Smooth muscle cell of the brain vasculature (primary cell): Measurements from ENCODE around the gene CD164L2.

Experiments used
- DNase-seq: peaks from one replicate; pipeline ENCODE4 v3.0.0-alpha.2; 2012; ENCODE audit warnings: low read depth, low spot score

CD164L2 gene

DNA sequence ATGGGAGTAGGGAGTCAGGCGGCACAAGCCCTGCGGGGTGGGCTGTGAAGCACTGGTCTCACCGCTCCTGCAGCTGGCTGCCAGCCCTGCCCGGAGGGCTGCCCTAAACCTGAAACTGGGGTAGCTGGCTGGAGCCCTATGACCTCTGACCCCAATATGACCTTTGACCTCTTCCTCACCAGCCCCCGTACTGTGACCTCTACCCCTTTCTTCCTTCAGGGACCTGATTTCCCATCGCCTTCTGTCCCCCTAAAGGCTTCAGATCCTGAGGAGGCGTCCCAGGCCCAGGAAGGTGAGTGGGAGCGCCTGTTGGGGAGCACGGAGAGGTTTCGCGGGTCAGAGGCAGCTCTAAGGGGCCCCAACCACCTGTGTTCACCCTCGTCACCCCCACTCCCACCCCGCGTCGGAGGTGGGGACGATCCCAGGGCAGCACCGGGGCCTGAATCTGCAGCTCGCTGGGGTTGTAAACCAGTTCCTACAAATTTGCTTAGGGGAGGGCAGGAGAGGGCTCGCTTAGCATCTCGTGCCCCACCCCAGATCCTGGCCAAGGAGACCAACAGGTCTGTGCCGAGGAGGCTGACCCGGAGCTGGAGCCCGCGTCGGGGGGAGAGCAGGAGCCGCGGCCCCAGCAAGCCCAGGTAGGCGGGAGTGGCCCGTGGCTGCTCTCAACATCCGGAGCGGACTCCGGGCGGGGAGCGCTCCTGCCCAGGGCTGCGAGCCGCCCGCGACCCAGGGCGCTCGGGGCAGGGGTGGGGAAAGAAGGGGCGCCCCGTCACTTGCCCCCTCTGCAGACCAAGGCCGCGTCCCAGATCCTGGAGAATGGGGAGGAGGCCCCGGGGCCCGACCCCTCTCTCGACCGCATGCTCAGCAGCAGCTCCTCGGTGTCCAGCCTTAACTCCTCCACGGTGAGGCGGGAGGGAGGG is 34.0 kb downstream of the CD164L2 start:
- DNase-seq = no peak

DNA sequence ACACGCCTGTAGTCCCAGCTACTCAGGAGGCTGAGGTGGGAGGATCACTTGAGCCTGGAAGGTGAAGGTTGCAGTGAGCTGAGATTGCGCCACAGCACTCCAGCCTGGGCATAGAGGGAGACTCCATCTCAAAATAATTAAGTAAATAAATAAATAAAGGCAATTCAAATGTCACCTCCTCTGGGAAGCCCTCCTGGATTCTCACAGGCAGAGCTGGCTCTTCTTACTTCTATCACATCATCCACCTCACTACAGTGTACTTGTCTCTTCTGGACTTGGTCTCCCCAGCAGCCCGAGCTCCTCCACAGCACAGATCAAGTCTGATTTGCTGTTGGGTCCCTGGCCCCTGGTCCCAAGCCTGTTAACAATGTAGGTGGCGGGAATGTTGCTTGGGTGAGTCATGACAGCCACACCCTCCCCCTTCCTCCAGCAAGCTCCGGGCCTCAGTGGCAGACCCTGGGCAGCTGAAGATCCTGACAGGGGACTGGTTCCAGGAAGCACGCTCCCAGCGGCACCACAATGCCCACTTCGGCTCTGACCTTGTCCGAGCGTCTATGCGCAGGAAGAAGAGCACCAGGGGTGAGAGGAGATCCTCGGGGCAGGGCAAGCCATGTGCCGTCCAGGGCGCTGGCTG is 36.0 kb downstream of the CD164L2 start:
- no peak for DNase-seq

DNA sequence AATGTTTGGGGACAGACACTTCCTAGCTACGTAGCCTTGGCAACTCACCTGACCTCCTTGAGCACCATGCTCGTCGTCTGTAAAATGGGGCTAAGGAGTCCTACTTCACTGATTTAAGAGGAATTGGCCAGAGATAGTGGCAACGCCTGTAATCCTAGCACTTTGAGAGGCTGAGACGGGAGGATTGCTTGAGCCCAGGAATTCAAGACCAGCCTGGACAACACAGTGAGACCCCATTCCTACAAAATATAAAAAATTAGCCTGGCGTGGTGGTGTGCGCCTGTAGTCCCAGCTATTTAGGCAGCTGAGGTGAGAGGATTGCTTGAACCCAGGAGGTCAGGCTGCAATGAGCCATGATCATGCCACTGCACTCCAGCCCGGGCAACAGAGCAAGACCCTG is 36.8 kb downstream of the CD164L2 start:
- no peak for DNase-seq

DNA sequence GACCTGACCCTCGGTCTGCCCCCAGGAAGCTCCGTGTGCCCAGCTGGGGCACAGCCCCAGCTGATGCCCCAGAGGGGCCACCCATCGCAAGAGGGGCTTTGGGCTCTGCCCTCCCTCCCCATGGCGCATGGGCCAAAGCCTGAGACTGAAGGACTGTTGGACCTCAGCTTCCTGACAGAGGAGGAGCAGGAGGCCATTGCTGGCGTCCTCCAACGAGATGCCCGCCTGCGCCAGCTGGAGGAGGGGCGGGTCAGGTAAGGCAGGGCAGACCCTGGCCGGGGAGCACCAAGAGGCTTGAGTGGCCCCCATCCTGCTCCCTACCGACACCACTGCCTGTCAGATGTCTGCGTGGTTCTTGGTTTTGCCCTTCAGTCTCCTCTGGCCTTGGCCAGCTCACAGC is 37.9 kb downstream of the CD164L2 start:
- no peak for DNase-seq

DNA sequence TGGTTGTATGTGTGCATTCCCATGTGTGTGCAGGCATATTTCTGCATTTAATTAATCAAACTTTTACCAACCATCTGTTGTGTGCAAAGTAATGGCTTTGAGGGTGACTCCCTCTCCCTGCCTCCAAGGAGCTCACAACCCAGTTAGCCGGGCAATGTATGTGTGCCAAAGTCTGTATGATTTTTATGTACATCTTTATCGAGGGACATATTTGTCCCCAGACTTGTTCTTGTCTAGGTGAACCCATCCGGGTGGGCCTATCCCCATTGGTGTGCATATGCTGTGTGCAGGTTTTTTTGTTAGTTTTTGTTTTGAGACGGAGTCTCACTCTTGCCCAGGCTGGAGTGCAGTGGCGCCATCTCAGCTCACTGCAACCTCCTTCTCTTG is 39.5 kb downstream of the CD164L2 start:
- DNase-seq = no peak

DNA sequence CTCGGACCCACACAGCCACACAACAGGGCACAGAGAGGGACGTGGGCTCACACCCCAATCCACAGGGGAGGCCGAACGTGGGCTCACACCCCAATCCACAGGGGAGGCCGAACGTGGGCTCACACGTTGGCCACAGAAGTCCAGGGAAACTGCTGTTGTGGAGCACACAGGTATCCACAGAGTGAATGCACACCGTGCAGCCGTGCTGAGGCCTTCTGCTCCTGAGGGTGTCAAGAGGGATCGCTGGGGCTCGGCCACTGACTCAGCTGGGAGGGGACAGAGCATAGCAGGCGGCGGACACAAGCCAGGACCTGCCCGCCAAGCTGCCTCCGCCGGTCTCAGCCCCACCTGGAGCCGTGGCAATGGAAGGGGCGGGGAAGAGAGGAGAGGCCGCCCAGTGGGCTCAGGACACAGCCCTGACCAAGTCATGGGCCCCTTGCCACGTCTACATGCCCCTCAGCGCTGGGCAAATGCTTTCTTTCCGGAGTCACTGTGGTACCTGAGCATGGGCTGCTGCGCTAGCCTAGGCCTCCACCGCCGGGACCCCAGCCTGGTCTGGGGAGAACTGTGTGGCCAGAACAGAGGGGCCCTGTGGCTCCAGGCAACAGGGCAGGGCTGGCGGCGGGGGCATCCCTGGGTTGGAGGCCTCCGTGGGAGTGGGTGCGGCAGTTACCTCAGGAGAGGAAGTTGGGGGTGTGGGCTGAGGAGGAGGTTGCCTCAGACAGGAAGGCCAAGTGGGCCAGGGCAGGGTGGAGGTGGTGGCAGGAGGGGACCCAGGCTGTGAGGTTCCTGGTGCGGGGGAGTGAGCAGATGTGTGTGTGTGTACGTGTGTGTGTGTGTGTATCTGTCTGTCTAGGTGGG is 40.1 kb downstream of the CD164L2 start:
- DNase-seq = no peak

DNA sequence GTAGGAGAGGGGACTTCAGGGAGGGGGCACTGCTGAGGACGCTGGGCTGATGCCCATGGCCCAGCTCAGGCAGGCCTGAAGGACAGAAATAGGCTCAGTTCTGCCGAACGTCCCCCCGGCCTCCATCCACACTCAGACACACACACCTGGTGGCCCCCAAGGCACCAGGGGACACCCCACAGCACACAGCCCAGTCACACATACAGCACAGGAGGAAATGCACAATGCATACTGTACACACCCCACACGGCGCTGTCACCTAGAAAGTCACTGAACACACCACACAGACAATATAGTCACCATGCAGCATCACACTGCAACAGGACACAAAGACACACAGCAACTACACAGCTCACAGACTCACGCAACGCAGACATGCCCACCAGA is 40.7 kb downstream of the CD164L2 start:
- no peak for DNase-seq

DNA sequence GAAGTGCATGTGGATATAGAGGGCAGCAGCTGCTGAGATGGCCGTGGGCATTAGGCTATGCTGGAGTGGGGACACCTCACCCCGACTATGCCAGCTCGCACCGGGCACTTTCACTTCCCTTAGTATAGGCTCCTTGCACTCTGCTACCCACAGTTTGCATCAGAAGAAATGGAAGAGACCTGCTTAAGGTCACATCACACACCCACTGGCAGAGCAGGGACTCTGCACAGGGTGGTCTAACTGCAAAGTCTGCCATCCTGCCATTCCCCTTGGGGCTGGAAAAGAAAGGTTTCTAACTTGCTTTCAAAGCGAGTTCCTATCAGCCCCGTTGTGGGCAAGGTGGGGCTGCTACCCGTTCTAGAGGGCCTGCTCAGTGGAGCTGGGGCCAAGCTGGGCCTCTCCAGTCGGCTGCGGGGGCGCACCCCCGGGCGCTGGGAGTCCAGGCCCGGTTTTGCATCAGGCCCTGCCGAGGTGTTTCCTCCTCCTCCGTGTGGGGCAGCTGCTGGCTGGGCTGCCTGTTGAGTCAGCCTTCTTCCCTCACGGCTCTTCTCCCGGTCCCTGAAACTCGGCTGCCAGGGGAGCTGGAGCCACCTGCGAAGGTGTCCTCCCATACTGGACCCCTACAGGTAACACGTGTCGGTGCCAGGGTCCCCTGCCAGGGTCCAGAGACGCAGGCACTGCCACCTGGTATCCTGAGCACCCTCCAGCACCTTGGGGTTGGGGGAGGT is 41.4 kb downstream of the CD164L2 start, which contains the start of gene SYTL1:
Gene SYTL1 (plus strand): TSS at position 498 of the 728 bp plus-strand sequence. CDS start 3,313 bp downstream, outside the sequence.
- DNase-seq = no peak

DNA sequence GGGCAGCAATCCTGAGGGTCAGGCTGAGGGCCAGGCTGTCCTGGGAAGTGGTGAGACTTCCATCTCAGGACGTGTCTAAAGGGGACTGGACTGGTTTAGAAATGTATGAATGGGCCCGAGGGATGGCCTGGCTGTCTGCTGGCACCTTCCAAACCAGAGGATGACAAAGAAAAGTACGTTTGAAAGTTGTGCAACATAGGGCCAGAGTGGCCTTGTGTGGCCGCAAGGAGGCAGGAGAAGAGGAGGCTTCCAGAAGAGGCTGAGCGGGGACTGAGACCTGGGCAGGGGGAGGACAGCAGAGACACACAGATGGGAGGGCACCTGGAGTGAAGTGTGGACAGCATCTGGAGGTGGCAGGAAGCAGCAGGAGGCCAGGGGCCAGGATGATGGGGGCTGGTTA is 43.9 kb downstream of the CD164L2 start:
- DNase-seq = no peak

DNA sequence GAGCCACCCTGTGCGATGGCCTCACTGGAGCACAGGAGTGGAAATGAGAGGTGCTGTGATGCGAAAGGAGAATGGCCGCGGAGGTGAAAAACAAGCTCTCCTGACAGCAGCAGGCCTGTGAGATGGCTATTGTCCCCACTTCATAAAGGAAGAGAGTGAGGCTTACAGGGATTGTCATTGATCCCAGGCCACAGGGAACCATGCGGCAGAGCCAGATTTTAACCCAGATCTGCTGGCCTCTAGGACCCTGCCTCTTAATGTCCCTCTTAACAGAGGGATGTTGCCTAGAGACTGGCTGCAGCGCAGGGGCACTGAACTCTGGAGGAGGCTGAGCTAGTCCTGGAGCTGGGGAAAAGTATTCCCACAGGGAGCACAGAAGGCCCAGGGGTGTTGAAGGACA is 44.4 kb downstream of the CD164L2 start:
- no peak for DNase-seq

DNA sequence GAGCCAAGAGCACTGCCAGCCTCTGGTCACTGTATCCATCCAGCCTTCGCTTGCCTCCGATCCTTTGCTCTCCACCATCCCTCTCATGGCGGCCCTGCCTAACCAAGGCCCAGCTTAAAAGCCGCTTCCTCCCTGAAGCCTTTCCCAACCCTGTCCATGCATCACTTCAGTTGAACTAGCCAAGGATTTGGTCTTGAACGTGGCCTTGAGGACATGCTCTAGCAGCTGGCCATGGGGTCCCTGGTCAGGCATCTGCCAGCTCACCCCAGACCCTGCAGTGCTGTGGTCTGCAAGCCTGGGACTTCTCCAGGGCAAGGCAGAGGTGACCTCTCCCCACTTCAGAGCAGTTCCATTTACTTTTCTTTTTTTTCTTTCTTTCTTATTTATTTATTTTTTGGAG is 46.4 kb downstream of the CD164L2 start:
- DNase-seq = no peak

DNA sequence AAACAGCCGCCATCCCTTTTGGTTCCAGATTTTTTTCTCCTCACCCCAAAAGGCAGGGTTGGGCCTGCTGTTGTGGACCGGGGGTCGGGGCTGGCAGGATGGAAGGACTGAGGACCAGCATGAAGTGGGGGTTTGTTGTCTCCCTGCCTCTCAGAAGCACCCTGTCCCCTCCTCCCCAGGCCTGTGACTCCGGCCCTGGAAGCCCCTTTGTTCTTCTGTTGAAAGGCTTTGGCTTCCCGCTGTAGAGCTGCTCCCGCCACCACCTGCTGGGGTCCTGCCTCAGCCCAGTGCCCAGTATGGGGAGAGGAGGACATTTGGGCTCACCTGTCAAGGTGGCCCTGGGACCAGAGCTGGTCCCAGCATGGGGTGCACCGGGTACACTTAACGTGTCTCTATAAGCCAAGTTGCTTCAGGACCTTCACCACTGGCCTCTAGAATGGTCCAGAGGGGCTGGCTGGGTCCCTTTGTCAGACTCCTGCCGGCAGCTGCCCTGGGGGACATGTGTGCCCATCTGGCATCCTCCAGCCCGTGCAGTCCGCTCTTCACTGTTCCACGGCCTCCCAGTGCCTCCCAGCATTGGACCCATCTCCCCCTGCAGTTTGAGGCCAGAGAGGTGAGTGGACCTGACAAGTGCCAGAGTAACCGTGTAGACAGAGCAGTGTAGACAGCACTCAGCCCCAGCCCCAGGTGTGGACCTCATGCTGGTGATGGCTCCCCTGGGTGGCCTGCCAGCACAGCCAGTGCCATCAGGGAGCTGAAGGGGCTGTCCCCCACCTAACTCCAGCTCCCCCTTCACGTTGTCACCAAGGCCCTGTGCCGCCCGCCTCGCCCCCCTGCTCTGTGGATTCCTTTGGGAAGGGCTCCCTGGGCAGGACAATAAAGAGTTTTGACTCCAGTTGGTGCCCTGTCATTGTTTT is 47.4 kb downstream of the CD164L2 start:
- no peak for DNase-seq

DNA sequence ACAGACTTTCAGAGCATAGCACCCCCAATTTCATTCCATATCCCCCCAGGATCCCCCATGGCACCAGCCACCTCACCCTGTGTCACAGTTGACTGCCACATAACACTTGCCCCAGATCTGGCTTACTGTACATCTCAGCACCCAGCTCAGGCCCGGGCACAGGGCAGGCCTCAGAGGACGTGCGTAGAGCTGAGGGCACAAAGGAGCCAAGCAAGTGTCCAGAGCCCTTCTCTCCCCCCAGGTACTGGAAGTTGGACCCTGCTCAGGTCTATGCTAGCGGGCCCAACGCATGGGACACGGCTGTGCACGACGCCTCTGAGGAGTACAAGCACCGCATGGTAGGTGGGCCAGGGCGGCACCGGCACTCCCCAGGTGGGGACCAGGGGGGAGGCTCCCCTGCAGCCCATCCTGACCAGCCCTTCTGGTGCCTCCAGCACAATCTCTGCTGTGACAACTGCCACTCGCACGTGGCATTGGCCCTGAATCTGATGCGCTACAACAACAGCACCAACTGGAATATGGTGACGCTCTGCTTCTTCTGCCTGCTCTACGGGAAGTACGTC is 49.3 kb downstream of the CD164L2 start:
- DNase-seq = no peak

DNA sequence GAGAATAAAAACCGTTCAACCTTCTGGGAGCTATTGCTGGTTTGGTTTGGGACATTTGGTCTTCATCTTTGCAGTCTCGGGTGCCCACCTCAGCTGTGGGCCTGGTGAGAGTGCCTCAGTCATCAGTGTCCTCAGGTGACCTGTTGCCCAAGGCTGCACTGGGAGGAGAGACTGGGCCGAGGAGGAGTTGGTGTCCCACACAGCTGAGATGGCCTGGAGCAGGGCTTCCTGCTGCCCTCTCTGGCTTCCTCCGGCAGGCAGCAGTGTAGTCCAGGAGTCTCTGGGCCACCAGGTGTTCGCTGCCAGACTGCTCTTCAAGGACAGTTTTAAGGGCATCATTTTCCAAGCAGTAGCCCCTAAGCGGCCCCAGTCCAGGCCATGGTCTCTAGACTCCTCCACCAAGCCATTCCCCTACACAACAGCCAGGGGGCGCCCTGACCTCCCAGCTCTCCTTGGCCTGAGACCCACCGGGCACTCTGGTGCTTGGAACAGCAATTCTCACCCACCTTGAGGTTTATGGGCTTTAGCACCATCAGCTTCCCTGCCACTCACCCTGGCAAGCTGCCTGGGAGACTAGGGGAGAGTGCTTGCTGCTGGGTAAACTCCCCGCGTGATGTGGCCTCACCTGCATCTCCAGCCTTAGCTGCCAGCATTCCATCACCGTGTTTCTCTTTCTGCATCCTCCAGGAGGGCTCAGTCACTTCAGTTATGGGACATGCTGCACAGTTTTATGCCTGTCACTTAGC is 50.4 kb downstream of the CD164L2 start:
- no peak for DNase-seq

DNA sequence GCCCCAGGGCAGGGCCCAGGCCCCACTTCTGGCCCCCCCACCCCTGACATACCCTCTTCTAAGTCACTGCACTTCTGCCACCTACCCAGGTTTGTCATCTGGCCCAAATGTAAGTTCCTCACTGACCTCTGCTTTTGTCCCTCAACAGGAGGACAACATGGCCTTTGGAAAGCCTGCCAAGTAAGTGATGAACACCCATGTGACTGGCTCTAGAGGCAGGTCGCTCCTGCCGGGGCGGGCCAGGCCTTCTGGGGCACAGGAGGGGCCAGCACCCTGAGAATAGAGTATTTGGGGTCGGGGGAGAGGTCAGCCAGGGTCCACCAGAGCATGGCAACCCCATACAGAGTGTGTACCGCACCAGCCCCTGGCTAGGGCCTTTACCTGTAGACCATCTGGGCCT is 51.2 kb downstream of the CD164L2 start:
- DNase-seq = no peak

DNA sequence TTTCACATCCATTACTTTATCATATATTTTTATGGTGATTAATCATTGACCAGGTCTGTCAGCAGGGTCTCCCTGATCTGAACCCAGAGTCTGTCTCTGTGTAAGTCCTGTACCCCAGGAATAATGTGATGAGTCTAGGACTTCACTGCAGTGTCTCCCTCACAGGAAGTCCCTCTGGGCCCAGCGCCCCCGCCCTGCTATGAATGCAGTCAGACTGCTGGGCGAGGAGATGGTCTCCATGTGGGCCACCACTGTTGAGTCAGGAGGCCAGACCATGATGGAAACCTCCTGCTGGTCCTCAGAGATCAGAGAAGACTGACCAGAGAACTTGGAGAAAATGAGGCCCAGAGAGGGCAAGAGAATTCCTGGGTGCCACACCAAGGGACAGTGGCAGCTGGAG is 51.7 kb downstream of the CD164L2 start:
- DNase-seq = no peak

DNA sequence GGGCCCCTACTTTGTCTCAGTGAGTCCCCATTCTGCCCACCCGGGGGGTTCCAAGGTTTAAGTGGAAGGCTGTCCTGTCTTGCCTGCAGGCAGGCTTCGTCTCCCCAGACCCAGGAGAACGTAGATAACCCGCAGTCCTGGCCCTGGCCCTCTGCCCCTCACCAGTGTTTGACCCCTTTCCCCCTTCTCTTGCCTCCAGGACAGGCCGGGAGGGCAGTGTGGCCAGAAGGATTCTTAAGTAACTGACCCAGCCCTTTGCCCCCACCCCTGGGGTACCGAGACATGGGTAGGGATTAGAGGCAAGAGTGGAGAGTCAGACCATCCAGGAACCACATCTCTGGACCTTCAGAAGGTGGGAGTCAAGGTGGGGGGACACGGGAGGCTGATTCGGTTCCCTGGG is 52.3 kb downstream of the CD164L2 start:
- DNase-seq = no peak
